ENCODE data around the gene RFX2.

- TF ChIP-seq CTCF (conservative IDR thresholded peaks at IDR 0.05; ENCODE audit: low read depth, low read length) (no peak), EZH2 (IDR thresholded peaks at IDR 0.05; ENCODE audit: low read length, unreplicated experiment) (no peak), EZH2phosphoT487 (IDR thresholded peaks at IDR 0.05; ENCODE audit: borderline replicate concordance, low read length) (no peak)
Observed at GRCh38 chr19:5992756-5993155, 117.5 kb downstream of the RFX2 start.

All from PC-3 (cell line).